Suppressor macrophage treated with lipopolysaccharide for 4 hours (primary cell): ENCODE measurements around the gene TNRC6B.
A peak's percentile ranks its signal among the peaks of the same experiment; 100 is the strongest.
"Not testable (repeated sequence)": the region's sequence is repeated elsewhere in the genome, so short reads cannot be mapped to it uniquely, and the experiment has no call there.

Experiments
- DNase-seq: peaks from one replicate; pipeline ENCODE4 v3.0.0-alpha.2; 2020

TNRC6B gene

GRCh38 chr22:40177738-40178416 is at the start of gene TNRC6B:
TNRC6B (plus strand) TSS chr22:40177925; CDS start chr22:40178136, 211 bp downstream.
- peak; percentile 98 for DNase-seq

- no peak for DNase-seq
Observed at GRCh38 chr22:40128989-40129388, 48.7 kb upstream of the TNRC6B start.

- DNase-seq = no peak
Observed at GRCh38 chr22:40137132-40137531, 40.6 kb upstream of the TNRC6B start.

GRCh38 chr22:40138866-40139265 is 38.9 kb upstream of the TNRC6B start:
- DNase-seq = no peak

GRCh38 chr22:40147388-40148176 is 30.1 kb upstream of the TNRC6B start:
- DNase-seq = no peak

GRCh38 chr22:40153192-40153591 is 24.5 kb upstream of the TNRC6B start:
- DNase-seq = no peak

- DNase-seq = no peak
Observed at GRCh38 chr22:40153705-40154104, 24.0 kb upstream of the TNRC6B start.

- peak; percentile 9 for DNase-seq
Observed at GRCh38 chr22:40156001-40156516, 21.7 kb upstream of the TNRC6B start.

- DNase-seq = not testable (repeated sequence)
Observed at GRCh38 chr22:40156682-40157081, 21.0 kb upstream of the TNRC6B start.

GRCh38 chr22:40157330-40157945 is 20.3 kb upstream of the TNRC6B start:
- DNase-seq = no peak

GRCh38 chr22:40161194-40161593 is 16.5 kb upstream of the TNRC6B start:
- no peak for DNase-seq

- not testable (repeated sequence) for DNase-seq
Observed at GRCh38 chr22:40165537-40165936, 12.2 kb upstream of the TNRC6B start.

- DNase-seq = no peak
Observed at GRCh38 chr22:40175611-40176244, 2.0 kb upstream of the TNRC6B start.

GRCh38 chr22:40176921-40177737 is 596 bp upstream of the TNRC6B start:
- peak; percentile 34 for DNase-seq

GRCh38 chr22:40178417-40179409 is 988 bp downstream of the TNRC6B start:
- DNase-seq = peak; percentile 36

GRCh38 chr22:40179526-40179925 is 1.8 kb downstream of the TNRC6B start:
- DNase-seq = no peak

- no peak for DNase-seq
Observed at GRCh38 chr22:40180403-40180802, 2.7 kb downstream of the TNRC6B start.

- no peak for DNase-seq
Observed at GRCh38 chr22:40181323-40181722, 3.6 kb downstream of the TNRC6B start.

- no peak for DNase-seq
Observed at GRCh38 chr22:40182231-40182835, 4.6 kb downstream of the TNRC6B start.

- peak; percentile 60 for DNase-seq
Observed at GRCh38 chr22:40183029-40183581, 5.4 kb downstream of the TNRC6B start.
